Loucy (cell line): ENCODE results near the gene CCDC102A.

Experiments used
- EZH2phosphoT487 ChIP-seq: fragments of 200-600 bp; IDR thresholded peaks from 2 replicates; pipeline ENCODE4 v1.6.1; 2018; ENCODE audit warnings: antibody characterized with exemption, mild to moderate bottlenecking, moderate library complexity, borderline replicate concordance
- TF ChIP-seq, protein P1 (sequence below): fragments of 200-600 bp; sonication (generic); conservative IDR thresholded peaks from 2 replicates; pipeline ENCODE4 v1.5.1; 2014; ENCODE audit warnings: mild to moderate bottlenecking, antibody characterized with exemption, low read length

DNA sequence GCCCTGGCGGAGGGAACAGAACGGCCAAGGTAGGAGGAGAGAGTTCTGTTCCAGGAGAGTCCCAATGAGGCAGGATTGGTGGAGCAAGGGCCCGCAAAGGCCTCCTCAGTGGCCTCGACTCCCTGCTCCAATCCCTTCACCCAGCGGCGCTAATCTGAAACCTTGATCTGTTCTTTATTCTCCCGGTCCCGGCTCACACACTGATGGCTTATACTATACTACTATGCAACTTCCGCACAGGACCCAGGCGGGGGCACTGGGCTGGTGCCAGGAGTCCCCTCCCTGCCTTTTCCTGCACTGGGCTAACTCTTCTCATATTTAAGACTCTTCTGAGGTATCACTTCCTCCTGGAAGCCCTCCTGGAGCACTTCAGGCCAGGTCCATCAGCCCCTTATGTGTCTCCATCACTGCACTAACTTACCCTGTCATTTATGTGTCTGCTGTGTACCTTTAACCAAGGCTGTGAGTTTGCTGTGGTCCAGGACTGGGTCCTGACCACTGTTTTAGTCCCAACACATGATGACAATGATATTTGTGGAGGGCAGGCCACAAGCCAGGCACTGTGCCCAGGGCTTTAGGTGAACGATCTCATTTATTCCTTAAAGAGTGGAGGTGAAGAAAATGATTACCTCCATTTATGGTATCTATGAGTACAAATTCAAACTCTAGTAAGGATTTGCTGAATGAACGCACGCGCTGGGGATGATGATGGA is 6.8 kb downstream of the CCDC102A start:
- TF ChIP-seq, protein P1, sequence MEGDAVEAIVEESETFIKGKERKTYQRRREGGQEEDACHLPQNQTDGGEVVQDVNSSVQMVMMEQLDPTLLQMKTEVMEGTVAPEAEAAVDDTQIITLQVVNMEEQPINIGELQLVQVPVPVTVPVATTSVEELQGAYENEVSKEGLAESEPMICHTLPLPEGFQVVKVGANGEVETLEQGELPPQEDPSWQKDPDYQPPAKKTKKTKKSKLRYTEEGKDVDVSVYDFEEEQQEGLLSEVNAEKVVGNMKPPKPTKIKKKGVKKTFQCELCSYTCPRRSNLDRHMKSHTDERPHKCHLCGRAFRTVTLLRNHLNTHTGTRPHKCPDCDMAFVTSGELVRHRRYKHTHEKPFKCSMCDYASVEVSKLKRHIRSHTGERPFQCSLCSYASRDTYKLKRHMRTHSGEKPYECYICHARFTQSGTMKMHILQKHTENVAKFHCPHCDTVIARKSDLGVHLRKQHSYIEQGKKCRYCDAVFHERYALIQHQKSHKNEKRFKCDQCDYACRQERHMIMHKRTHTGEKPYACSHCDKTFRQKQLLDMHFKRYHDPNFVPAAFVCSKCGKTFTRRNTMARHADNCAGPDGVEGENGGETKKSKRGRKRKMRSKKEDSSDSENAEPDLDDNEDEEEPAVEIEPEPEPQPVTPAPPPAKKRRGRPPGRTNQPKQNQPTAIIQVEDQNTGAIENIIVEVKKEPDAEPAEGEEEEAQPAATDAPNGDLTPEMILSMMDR: no peak
- no peak for TF ChIP-seq EZH2phosphoT487
